GM10266 (cell line): ENCODE measurements around the gene DNM3.
A peak's percentile ranks its signal among the peaks of the same experiment; 100 is the strongest.

Source experiments
- DNase-seq: peaks from one replicate; pipeline ENCODE4 v3.0.0; 2012; ENCODE audit errors: extremely low spot score
- TF ChIP-seq, protein P1 (sequence below): IDR thresholded peaks from 2 replicates; pipeline ENCODE4 v1.5.1; 2012; ENCODE audit warnings: mild to moderate bottlenecking, low read depth; ENCODE audit not compliant: control insufficient read depth, insufficient read depth; ENCODE audit errors: missing control alignments

The DNM3 gene

DNA sequence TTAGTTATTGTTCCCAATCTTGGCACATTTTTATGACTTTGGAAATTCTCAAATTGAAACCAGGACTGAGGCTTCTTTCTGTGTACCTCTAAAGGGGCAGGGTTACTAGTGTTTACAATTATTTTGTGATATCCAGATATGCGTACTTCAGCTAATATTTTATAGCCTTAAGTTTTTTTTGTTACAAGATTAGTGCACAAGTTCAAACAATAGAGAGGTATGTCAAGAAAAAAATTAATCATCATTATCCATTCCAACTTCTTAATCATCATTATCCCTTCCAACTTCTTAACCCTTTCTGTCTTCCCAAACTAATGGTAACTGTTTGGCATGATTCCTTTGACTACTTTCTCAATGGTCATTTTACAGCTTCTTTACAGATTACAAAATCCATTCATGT is 306.2 kb downstream of the DNM3 start:
- DNase-seq: no peak
- TF ChIP-seq, protein P1, sequence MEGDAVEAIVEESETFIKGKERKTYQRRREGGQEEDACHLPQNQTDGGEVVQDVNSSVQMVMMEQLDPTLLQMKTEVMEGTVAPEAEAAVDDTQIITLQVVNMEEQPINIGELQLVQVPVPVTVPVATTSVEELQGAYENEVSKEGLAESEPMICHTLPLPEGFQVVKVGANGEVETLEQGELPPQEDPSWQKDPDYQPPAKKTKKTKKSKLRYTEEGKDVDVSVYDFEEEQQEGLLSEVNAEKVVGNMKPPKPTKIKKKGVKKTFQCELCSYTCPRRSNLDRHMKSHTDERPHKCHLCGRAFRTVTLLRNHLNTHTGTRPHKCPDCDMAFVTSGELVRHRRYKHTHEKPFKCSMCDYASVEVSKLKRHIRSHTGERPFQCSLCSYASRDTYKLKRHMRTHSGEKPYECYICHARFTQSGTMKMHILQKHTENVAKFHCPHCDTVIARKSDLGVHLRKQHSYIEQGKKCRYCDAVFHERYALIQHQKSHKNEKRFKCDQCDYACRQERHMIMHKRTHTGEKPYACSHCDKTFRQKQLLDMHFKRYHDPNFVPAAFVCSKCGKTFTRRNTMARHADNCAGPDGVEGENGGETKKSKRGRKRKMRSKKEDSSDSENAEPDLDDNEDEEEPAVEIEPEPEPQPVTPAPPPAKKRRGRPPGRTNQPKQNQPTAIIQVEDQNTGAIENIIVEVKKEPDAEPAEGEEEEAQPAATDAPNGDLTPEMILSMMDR: no peak

DNA sequence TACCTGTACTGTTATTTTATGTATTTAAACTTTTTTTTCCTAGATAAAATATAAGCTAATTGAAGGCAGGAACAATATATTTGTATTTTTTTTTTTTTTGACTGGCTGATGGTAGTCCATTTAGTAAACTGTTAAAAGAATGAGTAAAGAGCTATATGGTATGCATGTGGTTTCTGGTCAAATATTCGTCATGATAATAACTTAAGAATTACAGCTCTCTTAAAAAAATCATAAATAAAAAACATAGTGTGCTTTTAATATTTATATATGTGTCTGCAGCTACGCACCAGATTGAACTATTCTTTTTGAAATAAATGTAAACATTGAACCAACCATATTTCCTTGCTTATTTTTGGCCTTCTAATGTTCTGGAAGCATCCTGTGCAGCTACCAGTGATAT is 306.9 kb downstream of the DNM3 start:
- TF ChIP-seq, protein P1: no peak
- DNase-seq: no peak

- DNase-seq: no peak
- TF ChIP-seq, protein P1: no peak
These were observed 307.4 kb downstream of the DNM3 start for GRCh38 chr1:172148707-172149106.

- TF ChIP-seq, protein P1: no peak
- no peak for DNase-seq
These were observed 308.0 kb downstream of the DNM3 start for GRCh38 chr1:172149346-172149745.

- peak; percentile 31 for DNase-seq
- TF ChIP-seq, protein P1: no peak
These were observed 313.3 kb downstream of the DNM3 start for GRCh38 chr1:172154551-172154950.

- TF ChIP-seq, protein P1: no peak
- DNase-seq: no peak
These were observed 314.5 kb downstream of the DNM3 start for GRCh38 chr1:172155766-172156165.

DNA sequence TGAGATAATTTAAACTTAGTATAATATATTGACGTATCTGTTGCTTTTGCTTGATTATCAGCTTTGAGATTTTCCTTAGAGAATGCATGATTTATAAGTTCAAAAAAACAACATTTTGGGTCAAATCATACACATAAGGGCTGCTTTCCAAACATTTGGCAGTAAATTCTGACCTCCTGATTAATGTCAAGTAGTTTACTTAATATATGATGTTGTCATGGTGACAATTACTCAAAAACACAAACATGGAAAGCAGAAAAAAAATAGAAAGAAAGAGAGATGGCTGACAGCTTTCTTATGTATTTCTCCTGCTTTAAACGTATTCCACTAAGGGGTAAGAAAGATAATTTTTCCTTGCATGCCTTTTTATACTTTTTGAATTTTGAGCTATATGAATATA is 320.9 kb downstream of the DNM3 start:
- TF ChIP-seq, protein P1: no peak
- no peak for DNase-seq
